Measurements from ENCODE around the gene GPR62.

DNA sequence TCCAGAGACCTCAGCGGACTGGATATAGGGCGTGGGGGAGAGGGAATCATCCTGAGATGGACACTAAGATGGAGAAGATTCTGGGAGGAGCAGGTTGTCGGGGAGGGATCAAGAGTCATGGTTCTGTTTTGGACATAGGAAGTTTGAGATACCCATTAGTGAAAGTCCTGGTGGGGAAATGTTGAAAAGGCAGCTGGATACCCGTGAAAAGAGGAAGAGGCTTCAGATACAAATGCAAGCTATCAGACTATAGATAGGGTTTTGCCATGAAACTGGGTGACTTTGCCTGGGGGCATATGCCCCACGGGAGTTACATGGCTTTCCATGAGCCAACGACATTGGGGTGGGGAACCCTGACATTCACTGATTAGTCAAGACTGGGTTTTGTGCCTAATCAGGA lies 1.1 kb upstream of the GPR62 start:
- TF ChIP-seq, protein P1, sequence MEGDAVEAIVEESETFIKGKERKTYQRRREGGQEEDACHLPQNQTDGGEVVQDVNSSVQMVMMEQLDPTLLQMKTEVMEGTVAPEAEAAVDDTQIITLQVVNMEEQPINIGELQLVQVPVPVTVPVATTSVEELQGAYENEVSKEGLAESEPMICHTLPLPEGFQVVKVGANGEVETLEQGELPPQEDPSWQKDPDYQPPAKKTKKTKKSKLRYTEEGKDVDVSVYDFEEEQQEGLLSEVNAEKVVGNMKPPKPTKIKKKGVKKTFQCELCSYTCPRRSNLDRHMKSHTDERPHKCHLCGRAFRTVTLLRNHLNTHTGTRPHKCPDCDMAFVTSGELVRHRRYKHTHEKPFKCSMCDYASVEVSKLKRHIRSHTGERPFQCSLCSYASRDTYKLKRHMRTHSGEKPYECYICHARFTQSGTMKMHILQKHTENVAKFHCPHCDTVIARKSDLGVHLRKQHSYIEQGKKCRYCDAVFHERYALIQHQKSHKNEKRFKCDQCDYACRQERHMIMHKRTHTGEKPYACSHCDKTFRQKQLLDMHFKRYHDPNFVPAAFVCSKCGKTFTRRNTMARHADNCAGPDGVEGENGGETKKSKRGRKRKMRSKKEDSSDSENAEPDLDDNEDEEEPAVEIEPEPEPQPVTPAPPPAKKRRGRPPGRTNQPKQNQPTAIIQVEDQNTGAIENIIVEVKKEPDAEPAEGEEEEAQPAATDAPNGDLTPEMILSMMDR (IDR thresholded peaks at IDR 0.05): no peak
- no peak for TF ChIP-seq POLR2A (IDR thresholded peaks at IDR 0.05)
